Activated naive CD8-positive, alpha-beta T cell treated with anti-CD3 and anti-CD28 coated beads for 36 hours (primary cell): ENCODE results near the gene SRGAP1. TPM values are rescaled to one million over a fixed set of nuclear protein-coding genes. Genes with fewer than 3 reads are reported as not detected.
"Not testable (repeated sequence)": the region's sequence is repeated elsewhere in the genome, so short reads cannot be mapped to it uniquely, and the experiment has no call there.

Experiments
- DNase-seq: peaks from one replicate; pipeline ENCODE4 v3.0.0; 2021
- H3K27ac Mint-ChIP-seq: one replicate; pipeline ENCODE4 v1.8.0; 2022; ENCODE audit warnings: mild to moderate bottlenecking, moderate library complexity, mixed read lengths
- H3K27me3 Mint-ChIP-seq: one replicate; pipeline ENCODE4 v1.8.0; 2022; ENCODE audit warnings: mild to moderate bottlenecking, mixed read lengths
- H3K36me3 Mint-ChIP-seq: one replicate; pipeline ENCODE4 v1.8.0; 2021; ENCODE audit warnings: mild to moderate bottlenecking, mixed read lengths
- H3K4me1 Mint-ChIP-seq: one replicate; pipeline ENCODE4 v1.8.0; 2021; ENCODE audit warnings: mixed read lengths
- H3K4me3 Mint-ChIP-seq: one replicate; pipeline ENCODE4 v1.8.0; 2022; ENCODE audit warnings: mild to moderate bottlenecking, moderate library complexity, mixed read lengths
- H3K9me3 Mint-ChIP-seq: one replicate; pipeline ENCODE4 v1.8.0; 2022; ENCODE audit warnings: mixed read lengths
- total RNA-seq, 2 experiments: library from RNA; stranded (reverse); gene quantifications; one replicate each; pipeline ENCODE4 v1.2.3, GENCODE V29; 2021

SRGAP1 gene
- total RNA-seq, 2 experiments from 2014 or later, result 0.02 to 0.18 TPM

DNA sequence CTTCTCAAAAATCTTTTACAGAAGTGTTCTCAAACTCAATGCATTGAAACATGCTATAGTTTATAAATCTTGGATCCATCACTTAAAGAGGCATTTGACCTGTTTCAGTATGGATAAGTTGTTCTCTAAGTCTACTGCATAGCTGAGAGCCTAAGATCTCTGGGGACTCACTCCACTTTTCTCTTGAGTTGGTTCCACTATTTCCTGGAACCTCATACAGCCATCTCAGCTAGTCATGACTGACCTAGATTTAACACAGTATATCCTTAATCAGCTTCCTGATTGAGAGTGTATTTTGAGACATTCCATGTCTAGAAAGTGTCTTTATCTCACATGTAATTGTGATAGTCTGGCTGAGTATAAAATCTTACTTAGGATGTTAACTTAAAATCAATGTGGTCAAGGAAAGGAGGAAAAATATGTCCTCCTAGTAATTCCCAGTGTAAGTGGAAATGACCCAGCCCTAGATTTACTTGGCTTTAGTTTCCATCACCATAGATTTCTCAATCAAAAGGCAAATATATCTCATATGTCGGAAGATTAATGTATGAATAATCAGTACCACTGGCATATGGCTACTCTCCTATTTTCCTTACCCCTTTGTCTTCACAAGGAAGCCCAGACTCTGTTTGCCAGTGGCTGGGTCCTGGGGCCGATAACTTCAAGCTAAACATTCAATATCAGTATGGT lies 315.7 kb downstream of the SRGAP1 start:
- H3K27me3 Mint-ChIP-seq, result no peaks in the 10 kb centered on the region

DNA sequence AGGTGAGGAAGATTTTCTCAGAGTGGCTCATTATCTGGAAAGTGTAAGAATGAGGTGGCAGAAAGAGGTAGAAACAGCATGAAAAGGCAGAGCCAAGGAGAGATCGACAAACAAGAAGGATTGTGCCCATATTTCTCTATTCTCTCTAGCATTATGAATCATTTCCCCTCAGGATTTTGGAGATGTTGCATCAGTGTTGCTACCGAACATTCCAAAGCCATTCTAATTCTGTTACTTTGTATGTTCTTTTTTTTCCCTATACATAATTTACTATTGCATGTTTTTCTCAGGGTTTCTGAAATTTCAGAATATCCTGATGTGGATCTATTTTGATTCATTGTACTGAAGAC lies 316.2 kb downstream of the SRGAP1 start:
- DNase-seq, result no peak
- Mint-ChIP-seq H3K27me3 (no peaks in the 10 kb centered on the region), H3K4me1 (no peaks in the 10 kb centered on the region), H3K4me3 (no peak overlapping the region), H3K9me3 (peaks cover 4% of the 10 kb centered on the region), H3K36me3 (peaks cover 17% of the 10 kb centered on the region), H3K27ac (no peak overlapping the region)

More for the DNA sequence above, 315.7 kb downstream of the SRGAP1 start:
- Mint-ChIP-seq H3K27ac (no peak overlapping the region), H3K36me3 (peaks cover 17% of the 10 kb centered on the region), H3K9me3 (peaks cover 4% of the 10 kb centered on the region), H3K4me3 (no peak overlapping the region), H3K4me1 (no peaks in the 10 kb centered on the region)
- DNase-seq, result no peak

DNA sequence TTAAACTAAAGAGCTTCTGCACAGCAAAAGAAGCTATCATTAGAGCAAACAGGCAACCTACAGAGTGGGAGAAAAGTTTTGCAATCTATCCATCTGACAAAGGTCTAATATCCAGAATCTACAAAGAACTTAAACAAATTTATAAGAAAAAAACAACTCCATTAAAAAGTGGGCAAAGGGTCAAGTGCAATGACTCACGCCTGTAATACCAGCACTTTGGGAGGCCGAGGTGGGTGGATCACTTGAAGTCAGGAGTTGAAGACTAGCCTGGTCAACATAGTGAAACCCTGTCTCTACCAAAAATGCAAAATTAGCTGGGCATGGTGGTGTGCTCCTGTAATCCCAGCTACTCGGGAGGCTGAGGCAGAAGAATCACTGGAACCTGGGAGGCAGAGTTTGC lies 322.1 kb downstream of the SRGAP1 start:
- H3K36me3 Mint-ChIP-seq, result peaks cover 15% of the 10 kb centered on the region
- not testable (repeated sequence) for H3K9me3 Mint-ChIP-seq, H3K27ac Mint-ChIP-seq, H3K27me3 Mint-ChIP-seq, DNase-seq, H3K4me1 Mint-ChIP-seq, H3K4me3 Mint-ChIP-seq

DNA sequence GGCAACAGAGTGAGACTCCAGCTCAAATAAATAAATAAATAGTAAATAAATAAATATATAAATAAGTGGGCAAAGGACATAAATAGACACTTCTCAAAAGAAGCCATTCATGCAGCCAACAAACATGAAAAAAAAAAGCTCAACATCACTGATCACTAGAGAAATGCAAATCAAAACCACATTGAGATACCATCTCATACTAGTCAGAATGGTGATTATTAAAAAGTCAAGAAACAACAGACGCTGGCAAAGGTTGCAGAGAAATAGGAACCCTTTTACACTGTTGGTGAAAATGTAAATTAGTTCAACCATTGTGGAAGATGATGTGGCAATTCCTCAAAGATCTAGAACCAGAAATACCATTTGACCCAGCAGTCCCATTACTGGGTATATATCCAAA lies 322.5 kb downstream of the SRGAP1 start:
- peaks cover 15% of the 10 kb centered on the region for H3K36me3 Mint-ChIP-seq
- not testable (repeated sequence) for H3K27ac Mint-ChIP-seq, H3K9me3 Mint-ChIP-seq, H3K27me3 Mint-ChIP-seq, H3K4me3 Mint-ChIP-seq, DNase-seq, H3K4me1 Mint-ChIP-seq

DNA sequence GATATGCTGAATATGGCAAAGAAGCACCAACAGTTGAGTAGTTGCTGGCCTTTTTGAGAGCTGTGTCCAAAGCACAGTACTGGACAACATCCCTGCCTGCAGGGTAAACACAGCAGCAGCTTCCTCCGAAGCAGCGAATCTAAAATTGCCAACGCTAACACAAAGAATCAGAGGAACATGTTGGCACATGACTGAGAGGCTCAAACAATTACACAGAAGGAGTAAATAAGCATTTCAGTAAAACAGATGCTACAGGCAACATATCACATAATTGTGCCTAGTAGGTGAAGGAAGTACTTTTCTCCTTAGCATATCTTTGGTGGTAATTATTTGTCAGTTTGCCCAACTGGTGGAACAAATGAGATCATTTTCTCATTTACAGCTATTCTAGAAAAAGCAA lies 325.5 kb downstream of the SRGAP1 start:
- Mint-ChIP-seq H3K9me3 (no peaks in the 10 kb centered on the region), H3K27me3 (no peaks in the 10 kb centered on the region), H3K36me3 (peaks cover 8% of the 10 kb centered on the region), H3K4me3 (no peak overlapping the region), H3K4me1 (peaks cover 2% of the 10 kb centered on the region), H3K27ac (no peak overlapping the region)
- no peak for DNase-seq

DNA sequence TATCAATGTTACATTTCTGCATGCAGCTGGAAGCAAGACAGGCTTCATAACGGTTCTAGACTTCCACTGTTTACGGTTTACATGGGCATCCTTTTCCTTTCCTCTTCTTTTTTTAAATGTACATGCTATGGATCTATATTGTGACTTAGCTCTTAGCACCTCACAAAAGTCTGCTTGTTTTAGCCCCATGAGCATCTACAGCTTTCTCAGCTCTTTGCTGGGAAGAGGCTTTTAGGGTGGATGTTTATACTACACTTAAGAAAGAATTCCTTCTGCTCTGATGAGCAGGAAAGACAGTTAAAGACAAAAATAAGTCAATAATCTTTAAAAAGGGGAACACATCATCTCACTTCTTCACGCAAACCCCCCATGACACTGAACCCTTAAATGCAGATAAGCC lies 326.2 kb downstream of the SRGAP1 start:
- DNase-seq, result no peak
- H3K27me3 Mint-ChIP-seq, result no peaks in the 10 kb centered on the region
- no peak overlapping the region for H3K27ac Mint-ChIP-seq
- H3K4me1 Mint-ChIP-seq, result peaks cover 2% of the 10 kb centered on the region
- no peak overlapping the region for H3K4me3 Mint-ChIP-seq
- peaks cover 7% of the 10 kb centered on the region for H3K36me3 Mint-ChIP-seq
- no peaks in the 10 kb centered on the region for H3K9me3 Mint-ChIP-seq

DNA sequence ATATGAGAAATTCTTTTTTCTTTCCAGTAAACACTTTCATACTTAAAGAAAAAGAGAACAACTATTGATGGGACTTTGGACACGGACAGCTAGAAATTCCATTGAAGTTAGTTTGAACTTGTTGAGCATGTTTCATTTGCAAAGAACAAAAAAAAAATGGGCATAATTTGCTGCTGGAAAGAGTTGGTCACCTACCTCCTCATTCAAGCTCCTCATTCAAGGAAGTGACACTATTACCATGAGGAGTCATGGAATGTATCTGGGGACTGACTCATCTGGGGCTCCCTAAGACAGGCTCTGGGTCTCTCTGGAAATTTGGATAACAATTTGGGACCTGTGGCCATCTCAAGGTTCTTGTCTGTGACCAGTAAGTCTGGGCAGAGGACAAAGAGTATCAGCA lies 327.2 kb downstream of the SRGAP1 start:
- Mint-ChIP-seq H3K4me3 (no peak overlapping the region), H3K27ac (no peak overlapping the region), H3K27me3 (no peaks in the 10 kb centered on the region), H3K9me3 (no peaks in the 10 kb centered on the region), H3K4me1 (peaks cover 2% of the 10 kb centered on the region), H3K36me3 (peaks cover 7% of the 10 kb centered on the region)
- DNase-seq, result no peak

DNA sequence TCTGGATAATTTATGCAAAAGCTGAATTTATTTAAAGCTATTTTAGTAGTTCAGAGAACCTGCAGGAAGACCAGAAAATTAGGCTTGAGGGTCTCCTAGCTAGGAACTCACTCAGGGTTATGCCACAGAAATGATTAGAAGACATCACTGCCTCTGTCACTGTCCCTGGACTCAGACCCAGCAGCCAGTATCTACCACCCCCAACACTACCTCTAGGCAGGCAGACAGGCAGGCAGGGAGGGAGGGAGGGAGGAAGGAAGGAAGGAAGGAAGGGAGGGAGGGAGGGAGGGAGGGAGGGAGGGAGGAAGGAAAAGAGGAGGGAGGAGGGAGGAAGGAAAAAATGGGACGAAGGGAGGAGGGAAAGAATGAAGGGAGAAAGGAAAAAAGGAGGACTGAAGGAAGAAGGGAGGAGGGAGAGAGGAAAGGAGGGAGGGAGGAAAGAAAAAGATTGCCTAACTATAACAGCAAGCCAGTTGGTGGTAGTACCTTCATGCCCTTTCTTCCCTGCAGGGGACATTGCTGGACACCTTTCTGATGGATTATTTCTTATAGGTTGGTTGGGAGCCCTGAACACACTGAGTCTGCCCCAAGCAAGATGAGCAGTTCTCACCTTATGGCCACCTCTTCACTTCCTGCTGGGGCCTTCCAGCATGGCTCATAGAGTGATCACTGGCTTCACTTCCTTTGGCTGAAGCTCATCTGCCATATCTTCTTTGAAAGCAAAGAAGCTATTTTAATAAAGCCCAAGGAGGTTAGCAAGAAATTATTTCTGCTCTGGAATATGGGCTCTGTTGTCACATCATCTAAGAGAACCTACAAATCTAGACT lies 327.9 kb downstream of the SRGAP1 start:
- H3K9me3 Mint-ChIP-seq, result no peaks in the 10 kb centered on the region
- H3K27me3 Mint-ChIP-seq, result no peaks in the 10 kb centered on the region
- peaks cover 2% of the 10 kb centered on the region for H3K4me1 Mint-ChIP-seq
- peaks cover 5% of the 10 kb centered on the region for H3K36me3 Mint-ChIP-seq
- H3K4me3 Mint-ChIP-seq, result no peak overlapping the region
- H3K27ac Mint-ChIP-seq, result no peak overlapping the region
- no peak for DNase-seq

DNA sequence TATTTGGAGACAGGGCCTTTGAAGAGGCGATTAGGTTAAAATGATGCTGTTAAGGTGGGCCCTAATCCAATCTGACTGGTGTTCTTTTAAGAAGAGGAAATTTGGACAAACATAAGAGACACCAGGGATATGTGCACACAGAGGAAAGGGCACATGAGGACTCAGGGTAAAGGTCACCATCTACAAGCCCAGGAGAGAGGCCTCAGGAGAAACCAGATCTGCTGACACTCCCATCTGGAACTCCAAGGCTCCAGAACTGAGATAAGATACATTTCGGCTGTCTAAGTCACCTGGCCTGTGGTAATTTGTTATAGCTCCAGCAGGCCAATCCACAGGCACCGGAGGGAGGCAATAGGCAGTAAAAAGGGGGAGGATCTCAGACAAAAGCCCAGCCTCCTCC lies 329.0 kb downstream of the SRGAP1 start:
- peaks cover 2% of the 10 kb centered on the region for H3K4me1 Mint-ChIP-seq
- no peak overlapping the region for H3K4me3 Mint-ChIP-seq
- H3K36me3 Mint-ChIP-seq, result peaks cover 3% of the 10 kb centered on the region
- no peak for DNase-seq
- no peaks in the 10 kb centered on the region for H3K9me3 Mint-ChIP-seq
- H3K27me3 Mint-ChIP-seq, result no peaks in the 10 kb centered on the region
- H3K27ac Mint-ChIP-seq, result no peak overlapping the region

DNA sequence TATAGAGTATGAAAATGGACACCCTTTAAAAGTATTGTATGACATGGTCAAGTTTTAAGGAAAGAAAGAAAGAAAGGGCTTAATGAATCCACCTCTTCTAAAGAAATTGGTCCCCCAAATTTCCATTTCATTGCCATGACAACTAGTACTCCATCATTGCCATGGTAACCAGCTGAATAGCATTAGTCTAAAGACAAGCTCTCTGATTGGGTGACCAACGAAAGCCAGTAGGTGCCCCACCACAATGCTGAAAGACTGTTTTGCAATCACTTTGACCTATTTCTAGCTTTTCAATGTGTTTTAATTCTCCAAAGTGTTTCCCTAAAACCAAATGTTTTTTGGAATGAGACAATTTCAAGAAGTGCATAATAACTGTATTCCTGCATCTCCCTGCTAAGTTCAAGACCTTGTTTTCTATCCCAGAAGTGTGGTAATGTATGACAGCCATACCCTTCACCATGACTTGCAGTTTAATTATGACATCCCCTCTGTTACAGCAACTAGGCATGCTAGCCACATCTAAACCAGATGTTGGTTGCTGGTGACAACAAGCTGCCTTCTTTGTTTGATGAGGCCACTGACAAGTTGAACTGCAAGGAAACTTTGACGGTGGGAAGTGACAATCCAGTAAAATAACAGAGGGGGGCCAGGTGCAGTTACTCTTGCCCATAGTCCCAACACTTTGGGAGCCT lies 330.9 kb downstream of the SRGAP1 start:
- no peaks in the 10 kb centered on the region for H3K27me3 Mint-ChIP-seq
- no peaks in the 10 kb centered on the region for H3K9me3 Mint-ChIP-seq
- H3K27ac Mint-ChIP-seq, result no peak overlapping the region
- no peaks in the 10 kb centered on the region for H3K4me1 Mint-ChIP-seq
- DNase-seq, result no peak
- no peak overlapping the region for H3K4me3 Mint-ChIP-seq
- H3K36me3 Mint-ChIP-seq, result peaks cover 3% of the 10 kb centered on the region

DNA sequence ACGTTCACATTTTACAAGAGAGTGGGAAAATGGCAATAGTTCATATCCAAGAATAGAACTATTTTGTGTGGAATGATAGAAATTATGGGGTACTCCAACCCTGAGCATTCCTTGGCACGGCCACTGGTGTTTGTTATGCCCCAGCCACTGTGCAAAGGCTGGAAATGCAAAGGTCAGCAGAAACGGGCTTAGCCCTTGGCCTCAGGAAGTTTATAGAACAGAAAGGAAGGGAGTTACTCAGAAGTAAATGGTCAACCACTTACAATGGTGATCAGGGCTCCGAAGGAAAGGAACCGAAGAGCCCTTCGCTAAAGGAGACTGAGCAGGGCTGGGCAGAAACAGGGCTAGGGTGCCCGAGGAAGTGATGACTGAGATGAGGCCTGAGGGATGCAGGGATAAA lies 332.5 kb downstream of the SRGAP1 start:
- H3K27me3 Mint-ChIP-seq, result no peaks in the 10 kb centered on the region
- H3K9me3 Mint-ChIP-seq, result no peaks in the 10 kb centered on the region
- H3K4me1 Mint-ChIP-seq, result no peaks in the 10 kb centered on the region
- no peak for DNase-seq
- peaks cover 3% of the 10 kb centered on the region for H3K36me3 Mint-ChIP-seq
- no peak overlapping the region for H3K27ac Mint-ChIP-seq
- H3K4me3 Mint-ChIP-seq, result no peak overlapping the region

DNA sequence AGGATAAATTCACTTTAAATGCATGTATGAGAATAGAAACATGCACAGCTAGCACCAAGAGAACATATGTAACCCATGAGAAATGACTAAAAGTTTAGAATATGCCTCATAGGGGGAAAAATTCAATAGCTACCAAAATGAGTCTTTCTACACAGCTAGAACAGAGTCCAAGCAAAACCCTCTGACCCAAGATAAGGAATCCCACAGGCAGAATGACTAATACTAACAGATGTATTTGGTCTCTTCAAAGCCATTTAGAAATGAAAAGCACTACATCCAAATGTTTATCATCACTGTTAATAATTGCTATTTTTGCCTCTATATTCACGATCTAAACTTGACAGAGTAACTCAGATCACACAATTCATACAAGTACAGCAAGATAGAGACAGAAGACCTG lies 333.6 kb downstream of the SRGAP1 start:
- H3K36me3 Mint-ChIP-seq, result peaks cover 8% of the 10 kb centered on the region
- no peak overlapping the region for H3K4me3 Mint-ChIP-seq
- H3K27ac Mint-ChIP-seq, result no peak overlapping the region
- H3K27me3 Mint-ChIP-seq, result no peaks in the 10 kb centered on the region
- no peak for DNase-seq
- H3K9me3 Mint-ChIP-seq, result no peaks in the 10 kb centered on the region
- no peaks in the 10 kb centered on the region for H3K4me1 Mint-ChIP-seq

DNA sequence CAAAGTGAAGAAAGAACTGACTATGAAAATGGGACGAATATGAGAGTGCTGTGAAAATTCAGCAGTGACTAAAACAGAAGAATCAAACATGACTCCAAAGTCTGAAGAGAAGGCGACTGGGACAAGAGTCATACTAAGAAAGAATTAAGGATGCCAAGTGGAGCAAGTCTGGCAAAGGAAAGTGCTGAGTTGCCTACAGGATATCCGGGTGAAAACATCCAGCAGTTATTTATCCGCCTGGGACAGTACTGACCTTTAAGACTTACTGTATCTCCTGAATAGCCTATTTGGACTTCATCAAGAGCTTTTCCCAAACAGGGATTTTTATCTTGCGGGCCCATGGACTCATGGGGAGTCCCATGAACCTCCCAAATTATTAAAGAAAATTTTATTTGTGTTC lies 336.5 kb downstream of the SRGAP1 start:
- Mint-ChIP-seq H3K9me3 (no peaks in the 10 kb centered on the region), H3K4me3 (no peak overlapping the region), H3K36me3 (peaks cover 12% of the 10 kb centered on the region), H3K27me3 (no peaks in the 10 kb centered on the region), H3K4me1 (no peaks in the 10 kb centered on the region), H3K27ac (no peak overlapping the region)
- no peak for DNase-seq

DNA sequence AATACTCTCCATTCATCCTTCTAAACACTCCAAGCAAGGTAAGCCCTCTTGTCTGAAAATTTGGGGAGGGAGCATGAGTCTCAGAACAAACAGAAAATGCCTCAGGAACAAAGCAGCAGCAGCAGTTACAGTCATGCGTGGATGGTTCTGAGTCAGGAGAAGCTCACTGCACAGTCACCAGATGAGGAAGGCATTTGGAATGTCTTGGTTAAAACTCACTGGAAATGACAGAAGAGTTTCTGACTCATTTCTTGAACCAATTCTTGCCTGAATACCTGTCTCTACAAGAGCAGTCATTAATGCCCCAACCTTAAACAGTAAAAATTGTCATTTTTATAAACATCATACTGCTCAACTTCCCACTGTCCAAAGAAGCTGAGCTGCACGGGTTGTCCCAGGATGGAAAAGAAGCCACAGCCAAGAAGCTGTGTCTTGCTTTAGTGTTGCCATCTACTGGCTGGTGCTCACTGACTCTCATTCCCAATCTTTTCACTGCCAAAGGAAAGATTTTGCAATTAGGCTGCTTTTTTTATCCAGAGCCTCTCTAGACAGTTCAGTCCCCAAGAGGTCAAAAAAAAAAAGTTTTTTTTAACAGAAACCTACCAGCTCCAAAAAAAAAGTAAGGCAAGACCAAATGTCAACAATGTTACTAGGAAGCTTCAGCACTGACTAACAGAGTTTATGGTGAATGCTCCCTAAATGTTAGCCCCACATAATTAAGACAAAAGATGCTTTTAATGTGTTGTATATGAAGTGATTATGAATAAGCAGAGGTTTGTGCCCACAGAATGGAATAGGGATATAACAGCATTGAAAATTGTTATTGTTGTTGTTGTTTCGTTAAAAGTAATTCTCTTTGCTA lies 337.2 kb downstream of the SRGAP1 start:
- H3K27ac Mint-ChIP-seq, result no peak overlapping the region
- H3K36me3 Mint-ChIP-seq, result peaks cover 10% of the 10 kb centered on the region
- no peaks in the 10 kb centered on the region for H3K27me3 Mint-ChIP-seq
- no peaks in the 10 kb centered on the region for H3K4me1 Mint-ChIP-seq
- H3K9me3 Mint-ChIP-seq, result no peaks in the 10 kb centered on the region
- DNase-seq, result no peak
- no peak overlapping the region for H3K4me3 Mint-ChIP-seq

DNA sequence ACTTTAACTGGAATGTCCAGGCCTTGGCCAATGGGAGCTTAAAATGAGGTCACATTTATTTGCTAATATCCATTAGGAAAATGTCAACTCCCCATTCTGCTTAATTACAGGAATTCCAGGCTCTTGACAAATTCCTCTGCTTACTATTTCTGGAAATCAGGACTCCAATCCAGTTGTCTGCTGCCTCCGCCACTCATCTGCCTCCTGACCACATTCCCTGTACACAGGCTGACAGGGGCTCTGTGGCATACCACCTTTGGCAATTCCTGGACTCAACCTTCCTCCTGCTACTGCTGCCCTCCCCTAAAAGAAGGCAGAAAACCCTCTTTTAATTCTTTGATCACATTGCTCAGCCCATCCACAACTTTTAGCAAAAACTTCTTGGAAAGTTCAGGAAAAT lies 339.7 kb downstream of the SRGAP1 start:
- Mint-ChIP-seq H3K9me3 (no peaks in the 10 kb centered on the region), H3K4me1 (peaks cover 3% of the 10 kb centered on the region), H3K27ac (no peak overlapping the region), H3K27me3 (no peaks in the 10 kb centered on the region), H3K36me3 (peaks cover 11% of the 10 kb centered on the region), H3K4me3 (no peak overlapping the region)
- no peak for DNase-seq
